Measurements from ENCODE around the gene CORO1A.

DNA sequence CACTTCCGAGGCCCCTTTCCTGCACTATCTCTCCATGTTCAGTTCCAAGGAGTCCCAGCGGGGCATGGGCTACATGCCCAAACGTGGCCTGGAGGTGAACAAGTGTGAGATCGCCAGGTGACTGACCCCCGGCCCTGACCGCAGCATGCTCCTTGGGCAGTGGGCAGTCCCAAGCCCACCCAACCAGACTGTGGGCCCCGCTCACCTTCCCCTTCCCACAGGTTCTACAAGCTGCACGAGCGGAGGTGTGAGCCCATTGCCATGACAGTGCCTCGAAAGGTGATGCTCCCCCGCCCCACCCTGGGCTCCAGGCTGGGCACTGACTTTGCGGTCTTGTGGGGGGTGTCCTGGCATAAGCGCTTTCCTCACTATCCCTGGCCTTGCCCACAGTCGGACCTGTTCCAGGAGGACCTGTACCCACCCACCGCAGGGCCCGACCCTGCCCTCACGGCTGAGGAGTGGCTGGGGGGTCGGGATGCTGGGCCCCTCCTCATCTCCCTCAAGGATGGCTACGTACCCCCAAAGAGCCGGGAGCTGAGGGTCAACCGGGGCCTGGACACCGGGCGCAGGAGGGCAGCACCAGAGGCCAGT is 4.7 kb downstream of the CORO1A start:
- TF ChIP-seq, protein P1, sequence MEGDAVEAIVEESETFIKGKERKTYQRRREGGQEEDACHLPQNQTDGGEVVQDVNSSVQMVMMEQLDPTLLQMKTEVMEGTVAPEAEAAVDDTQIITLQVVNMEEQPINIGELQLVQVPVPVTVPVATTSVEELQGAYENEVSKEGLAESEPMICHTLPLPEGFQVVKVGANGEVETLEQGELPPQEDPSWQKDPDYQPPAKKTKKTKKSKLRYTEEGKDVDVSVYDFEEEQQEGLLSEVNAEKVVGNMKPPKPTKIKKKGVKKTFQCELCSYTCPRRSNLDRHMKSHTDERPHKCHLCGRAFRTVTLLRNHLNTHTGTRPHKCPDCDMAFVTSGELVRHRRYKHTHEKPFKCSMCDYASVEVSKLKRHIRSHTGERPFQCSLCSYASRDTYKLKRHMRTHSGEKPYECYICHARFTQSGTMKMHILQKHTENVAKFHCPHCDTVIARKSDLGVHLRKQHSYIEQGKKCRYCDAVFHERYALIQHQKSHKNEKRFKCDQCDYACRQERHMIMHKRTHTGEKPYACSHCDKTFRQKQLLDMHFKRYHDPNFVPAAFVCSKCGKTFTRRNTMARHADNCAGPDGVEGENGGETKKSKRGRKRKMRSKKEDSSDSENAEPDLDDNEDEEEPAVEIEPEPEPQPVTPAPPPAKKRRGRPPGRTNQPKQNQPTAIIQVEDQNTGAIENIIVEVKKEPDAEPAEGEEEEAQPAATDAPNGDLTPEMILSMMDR (IDR thresholded peaks at IDR 0.05; ENCODE audit: low read length): no peak
- TF ChIP-seq EZH2 (IDR thresholded peaks at IDR 0.05; ENCODE audit: borderline replicate concordance, low read length): no peak
